RWPE1 (cell line): Measurements from ENCODE around the gene SLX9.
A peak's percentile ranks its signal among the peaks of the same experiment; 100 is the strongest.

ENCODE experiments used
- CTCF ChIA-PET: fragments of 350-600 bp; sonication (Branson Sonifier 250); formaldehyde crosslinking; extraction: SDS; loops from one replicate; lab custom pipeline; 2021; lab: Yijun Ruan, JAX
- POLR2A ChIA-PET: fragments of 400-600 bp; formaldehyde crosslinking; extraction: SDS; loops from one replicate; lab custom pipeline; 2020; ENCODE audit warnings: antibody characterized with exemption; ENCODE audit not compliant: low non-redundant PET; lab: Yijun Ruan, JAX
- DNase-seq: peaks from one replicate; pipeline ENCODE4 v3.0.0; 2012; ENCODE audit warnings: low spot score
- H3K27ac ChIP-seq: fragments of 450-650 bp; 2 replicates; pipeline ENCODE4 v1.5.1; 2017
- TF ChIP-seq, protein P1 (sequence below): fragments of 450-650 bp; conservative IDR thresholded peaks from 2 replicates; pipeline ENCODE4 v1.5.1; 2017; ENCODE audit warnings: low read depth, mild to moderate bottlenecking

SLX9 gene

DNA sequence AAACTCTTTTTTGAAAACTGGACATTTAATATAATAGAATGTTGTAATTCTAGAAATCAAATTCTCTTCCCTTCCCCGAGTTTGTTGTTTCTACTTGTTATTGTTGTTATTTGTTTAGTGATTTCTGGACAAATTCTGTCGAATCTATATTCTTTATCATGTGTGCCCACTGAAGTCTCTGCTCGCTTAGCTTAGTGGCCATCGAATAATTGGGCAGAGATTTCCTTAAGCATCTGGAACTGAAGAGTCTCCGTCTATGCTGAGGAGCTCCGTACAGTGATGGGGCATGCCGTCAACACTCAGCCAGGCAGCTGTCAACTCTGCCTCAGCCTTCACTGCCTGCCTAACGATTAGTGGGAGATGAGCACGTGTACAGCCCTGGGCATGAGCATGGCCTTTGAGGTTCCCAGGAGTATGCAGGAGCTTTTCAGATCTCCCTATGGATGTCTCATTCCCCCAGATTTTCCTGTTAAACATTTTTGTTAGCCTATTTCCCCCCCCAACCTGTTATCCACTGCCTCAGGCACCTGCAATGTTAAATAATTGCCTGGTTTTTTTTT, 66.8 kb downstream of the SLX9 start:
- no peak for DNase-seq
- CTCF ChIA-PET, result interaction anchor here (0.6 to 0.7 kb wide), 2 partner anchors 214 to 1294 kb away, joined by 4 read pairs; no protein-coding TSS in a partner anchor
- POLR2A ChIA-PET, result no interaction called here
- TF ChIP-seq, protein P1, sequence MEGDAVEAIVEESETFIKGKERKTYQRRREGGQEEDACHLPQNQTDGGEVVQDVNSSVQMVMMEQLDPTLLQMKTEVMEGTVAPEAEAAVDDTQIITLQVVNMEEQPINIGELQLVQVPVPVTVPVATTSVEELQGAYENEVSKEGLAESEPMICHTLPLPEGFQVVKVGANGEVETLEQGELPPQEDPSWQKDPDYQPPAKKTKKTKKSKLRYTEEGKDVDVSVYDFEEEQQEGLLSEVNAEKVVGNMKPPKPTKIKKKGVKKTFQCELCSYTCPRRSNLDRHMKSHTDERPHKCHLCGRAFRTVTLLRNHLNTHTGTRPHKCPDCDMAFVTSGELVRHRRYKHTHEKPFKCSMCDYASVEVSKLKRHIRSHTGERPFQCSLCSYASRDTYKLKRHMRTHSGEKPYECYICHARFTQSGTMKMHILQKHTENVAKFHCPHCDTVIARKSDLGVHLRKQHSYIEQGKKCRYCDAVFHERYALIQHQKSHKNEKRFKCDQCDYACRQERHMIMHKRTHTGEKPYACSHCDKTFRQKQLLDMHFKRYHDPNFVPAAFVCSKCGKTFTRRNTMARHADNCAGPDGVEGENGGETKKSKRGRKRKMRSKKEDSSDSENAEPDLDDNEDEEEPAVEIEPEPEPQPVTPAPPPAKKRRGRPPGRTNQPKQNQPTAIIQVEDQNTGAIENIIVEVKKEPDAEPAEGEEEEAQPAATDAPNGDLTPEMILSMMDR, result no peak
- no peak overlapping the region for H3K27ac ChIP-seq

DNA sequence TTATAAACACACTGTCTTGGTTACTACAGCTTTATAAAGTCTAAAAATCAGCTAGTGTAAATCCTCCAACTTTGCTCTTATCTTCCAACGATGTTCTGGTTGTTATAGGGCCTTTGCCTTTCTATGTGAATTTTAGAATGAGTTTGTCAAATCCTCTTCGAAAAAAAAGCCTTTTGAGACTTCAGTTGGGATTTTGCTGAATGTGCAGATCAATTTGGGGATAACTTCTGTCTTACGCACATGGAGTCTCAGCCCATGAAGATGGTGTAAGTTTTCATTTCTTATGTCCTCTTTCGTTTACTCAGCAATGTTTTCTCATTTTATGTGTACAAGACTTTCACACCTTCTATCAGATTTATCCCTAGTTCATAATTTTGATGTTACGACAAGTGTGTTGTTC, 69.8 kb downstream of the SLX9 start:
- TF ChIP-seq, protein P1, result no peak
- DNase-seq, result no peak
- H3K27ac ChIP-seq, result no peak overlapping the region
- CTCF ChIA-PET, result interaction anchor here (0.7 kb wide), 1 partner anchor 194 kb away, joined by 3 read pairs; no protein-coding TSS in a partner anchor
- POLR2A ChIA-PET, result no interaction called here

DNA sequence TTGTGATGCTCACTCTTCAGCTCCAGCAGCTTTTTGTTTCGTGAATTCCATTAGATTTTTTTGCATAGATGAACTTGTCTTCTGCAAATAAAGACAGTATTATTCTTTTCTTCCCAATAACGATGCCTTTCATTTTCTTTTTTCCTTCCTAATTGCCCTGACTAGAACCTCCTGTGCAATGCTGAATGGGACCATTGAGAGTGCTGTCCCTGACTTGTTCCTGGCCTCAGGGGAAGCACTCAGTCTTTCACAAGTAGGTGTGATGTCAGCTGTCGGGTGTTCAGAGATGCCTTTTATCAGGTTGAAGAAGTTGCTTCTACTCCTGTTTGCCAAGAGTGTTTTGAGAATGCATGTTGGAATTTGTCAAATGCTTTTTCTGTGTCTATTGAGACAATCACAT, 70.3 kb downstream of the SLX9 start:
- CTCF ChIA-PET, result interaction anchor here (0.7 kb wide), 1 partner anchor 195 kb away, joined by 3 read pairs; no protein-coding TSS in a partner anchor
- POLR2A ChIA-PET, result no interaction called here
- TF ChIP-seq, protein P1, result no peak
- DNase-seq, result peak; percentile 42
- no peak overlapping the region for H3K27ac ChIP-seq

DNA sequence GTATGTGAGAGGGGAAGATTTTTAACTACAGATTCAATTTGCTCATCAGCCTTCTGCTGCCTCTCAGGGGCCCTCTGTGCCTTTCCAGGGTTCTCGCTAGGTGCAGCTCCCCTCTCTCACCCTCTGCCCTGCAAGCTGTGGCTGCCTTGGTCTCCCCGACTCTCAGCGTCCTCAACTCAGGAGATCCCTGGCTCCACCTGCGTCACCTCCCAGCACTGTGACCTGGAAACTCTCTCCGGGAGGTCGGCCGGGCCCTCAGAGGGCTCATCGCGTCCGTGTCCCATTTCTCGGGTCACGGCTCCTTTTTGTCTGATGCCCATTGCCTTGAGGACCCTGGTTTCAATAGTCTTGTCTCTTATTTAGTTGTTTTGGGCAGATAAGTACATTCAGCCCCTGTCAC, 71.0 kb downstream of the SLX9 start:
- peak overlapping the region; percentile 97 for H3K27ac ChIP-seq
- ChIA-PET CTCF (interaction anchor here (1.2 kb wide), 1 partner anchor 12 kb away, joined by 4 read pairs; no protein-coding TSS in a partner anchor), POLR2A (no interaction called here)
- TF ChIP-seq, protein P1, result no peak
- no peak for DNase-seq

DNA sequence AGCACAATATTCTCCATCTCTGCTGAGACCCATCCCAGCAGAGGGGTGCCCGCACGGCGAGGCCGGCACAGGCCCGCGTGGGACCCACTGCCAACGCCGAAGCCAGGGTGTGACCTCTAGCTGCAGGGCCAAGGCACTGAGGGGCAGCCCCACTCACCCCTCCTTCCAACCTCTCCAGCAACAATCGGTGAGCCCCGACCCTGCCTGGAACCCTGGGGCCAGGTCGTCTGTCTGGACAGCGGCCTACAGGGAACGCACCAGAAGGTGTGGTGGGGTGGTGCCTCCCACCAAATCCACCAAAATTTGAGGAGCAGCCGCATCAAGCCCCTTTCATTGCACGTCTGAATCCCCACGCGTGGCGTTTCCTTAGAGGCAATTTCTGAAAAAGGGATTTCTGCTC, 71.6 kb downstream of the SLX9 start:
- CTCF ChIA-PET, result interaction anchor here (0.9 to 1.2 kb wide), 2 partner anchors 11 to 83 kb away, joined by 4 to 5 read pairs; no protein-coding TSS in a partner anchor
- no peak for DNase-seq
- H3K27ac ChIP-seq, result peak overlapping the region; percentile 97
- TF ChIP-seq, protein P1, result no peak
- POLR2A ChIA-PET, result no interaction called here

DNA sequence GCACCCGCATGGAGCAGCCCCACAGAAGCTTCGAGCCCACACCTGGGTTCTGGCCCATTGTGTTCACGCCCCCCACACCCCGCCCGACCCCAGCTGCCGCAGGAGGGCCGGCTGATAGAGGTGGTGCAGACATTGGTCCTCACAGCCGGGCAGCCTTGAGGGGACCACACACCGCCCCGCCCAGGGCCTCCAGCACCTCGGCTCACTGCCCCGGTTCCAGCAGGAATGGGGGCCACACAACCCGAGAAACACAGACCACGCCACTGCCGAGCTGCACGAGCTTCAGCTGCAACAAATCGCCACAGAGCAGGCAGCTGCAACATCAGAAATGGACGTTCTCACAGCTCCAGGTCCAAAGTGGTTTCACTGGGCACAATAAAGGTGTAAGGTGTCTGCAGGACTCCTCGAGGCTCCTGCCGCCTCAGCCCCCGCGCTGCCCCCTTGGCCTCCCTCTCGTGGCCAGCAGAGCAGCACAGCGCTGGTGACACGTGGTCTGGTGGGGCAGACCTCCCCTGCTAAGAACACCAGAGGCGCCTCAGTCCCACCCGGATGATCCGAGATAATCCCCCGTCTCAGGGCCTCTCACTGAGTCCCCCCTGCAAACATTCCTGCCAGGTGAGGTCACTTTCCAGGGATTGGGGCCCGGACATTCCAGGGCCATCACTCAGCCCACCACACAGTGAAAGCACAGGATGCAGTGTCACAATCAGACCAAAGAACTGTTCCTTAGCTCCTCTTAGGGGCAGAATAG, 72.3 kb downstream of the SLX9 start:
- peak overlapping the region; percentile 97 for H3K27ac ChIP-seq
- ChIA-PET POLR2A (no interaction called here), CTCF (interaction anchor here (0.7 to 0.9 kb wide), 2 partner anchors 83 to 231 kb away, joined by 4 to 5 read pairs; no protein-coding TSS in a partner anchor)
- TF ChIP-seq, protein P1, result no peak; the same call in 1 of the 2 replicates
- DNase-seq, result peak; percentile 98
